GM18951 (cell line): ENCODE data around the gene MED20.
"Not testable (repeated sequence)": the region's sequence is repeated elsewhere in the genome, so short reads cannot be mapped to it uniquely, and the experiment has no call there.

Experiments
- POLR2A ChIP-seq: IDR thresholded peaks from 4 replicates; pipeline ENCODE4 v1.6.1; 2011; ENCODE audit warnings: mild to moderate bottlenecking; ENCODE audit not compliant: insufficient read length, insufficient read depth; ENCODE audit errors: extremely low read depth
- in situ Hi-C: fragments of 300-500 bp; cut with MboI; formaldehyde crosslinking; loops from one replicate; pipeline ENCODE4 v1.12.0; 2022; ENCODE audit warnings: low sequenced_read_pairs, mixed read lengths, inconsistent platforms; ENCODE audit not compliant: unreplicated experiment

MED20 gene

DNA sequence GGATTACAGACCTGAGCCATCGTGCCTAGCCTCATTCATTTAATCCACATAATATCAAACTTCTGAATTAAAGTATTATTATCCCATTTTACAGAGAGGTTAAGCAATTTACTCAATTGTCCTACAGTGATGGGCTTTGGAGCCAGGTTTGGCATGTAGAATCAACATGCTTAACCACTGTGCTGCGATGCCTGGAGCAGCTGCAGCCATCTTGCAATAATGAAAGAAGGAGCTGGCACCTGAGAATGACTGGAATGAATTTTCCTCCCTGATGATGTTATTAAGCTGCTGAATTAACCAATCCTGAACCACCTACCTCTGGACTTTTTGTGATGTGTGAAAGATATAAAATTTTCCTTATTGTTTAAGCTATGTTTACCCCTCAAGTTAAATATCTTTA lies 33.7 kb upstream of the MED20 start:
- no peak for TF ChIP-seq POLR2A
- in situ Hi-C loops = no loop called here

DNA sequence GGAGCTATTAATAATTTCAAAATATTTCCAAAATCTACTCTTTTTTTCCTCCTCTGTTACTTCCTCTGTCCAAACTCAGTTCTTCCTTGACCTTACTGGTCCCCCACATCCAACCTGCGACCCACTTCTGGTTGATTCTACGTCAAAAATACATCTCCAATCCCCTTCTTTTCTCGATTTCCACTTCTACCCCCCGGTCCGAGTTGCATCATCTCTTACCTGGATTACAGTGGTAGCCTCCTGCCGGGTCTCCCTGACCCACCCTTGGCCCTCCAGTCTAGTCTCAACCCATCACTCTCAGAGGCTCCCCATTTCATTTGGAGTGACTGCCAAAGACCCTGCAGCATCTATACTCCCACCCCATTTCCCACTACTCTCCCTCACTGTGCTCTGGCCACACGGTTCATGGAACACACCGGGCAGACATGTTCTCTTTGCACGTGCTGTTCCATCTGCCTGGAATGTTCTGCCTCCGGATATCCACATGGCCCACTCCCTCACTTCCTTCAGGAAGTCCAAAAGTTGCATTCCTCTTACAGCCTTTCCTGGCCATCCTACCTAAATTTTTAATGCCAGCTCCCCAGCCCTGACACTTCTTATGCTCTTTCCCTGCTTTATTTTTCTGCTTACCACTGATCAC lies 26.8 kb upstream of the MED20 start:
- in situ Hi-C loops = no loop called here
- no peak for TF ChIP-seq POLR2A

DNA sequence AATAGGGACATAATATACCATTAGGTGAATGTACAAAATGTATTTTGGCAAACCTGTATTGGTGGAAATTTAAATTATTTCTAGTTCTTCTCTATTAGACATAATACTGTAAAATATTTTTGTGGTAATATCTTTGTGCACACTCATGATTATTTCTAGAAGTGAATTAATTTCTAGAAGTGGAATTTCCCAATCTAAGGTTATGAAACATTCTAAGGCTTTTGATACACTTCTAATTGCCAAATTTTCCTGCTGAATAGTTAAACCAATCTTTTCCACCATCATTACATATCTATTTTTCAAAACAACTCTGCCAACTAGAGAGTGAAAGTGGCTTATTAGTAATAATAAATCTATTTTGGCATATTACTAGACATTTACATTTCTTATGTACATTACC lies 22.5 kb upstream of the MED20 start:
- in situ Hi-C loops = no loop called here
- TF ChIP-seq POLR2A = no peak

DNA sequence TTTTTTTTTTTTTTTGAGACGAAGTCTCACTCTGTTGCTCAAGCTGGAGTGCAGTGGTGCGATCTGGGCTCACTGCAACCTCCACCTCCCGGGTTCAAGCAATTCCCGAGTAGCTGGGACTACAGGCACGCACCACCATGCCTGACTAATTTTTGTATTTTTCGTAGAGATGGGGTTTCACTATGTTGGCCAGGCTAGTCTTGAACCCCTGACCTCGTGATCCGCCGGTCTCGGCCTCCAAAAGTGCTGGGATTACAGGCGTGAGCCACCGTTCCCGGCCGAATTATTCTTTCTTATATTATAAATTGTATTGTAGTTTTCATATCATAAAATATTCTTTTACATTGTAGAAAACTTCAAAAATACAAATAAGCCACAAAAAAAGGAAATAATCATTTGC lies 21.9 kb upstream of the MED20 start:
- in situ Hi-C loops = not testable (repeated sequence)

DNA sequence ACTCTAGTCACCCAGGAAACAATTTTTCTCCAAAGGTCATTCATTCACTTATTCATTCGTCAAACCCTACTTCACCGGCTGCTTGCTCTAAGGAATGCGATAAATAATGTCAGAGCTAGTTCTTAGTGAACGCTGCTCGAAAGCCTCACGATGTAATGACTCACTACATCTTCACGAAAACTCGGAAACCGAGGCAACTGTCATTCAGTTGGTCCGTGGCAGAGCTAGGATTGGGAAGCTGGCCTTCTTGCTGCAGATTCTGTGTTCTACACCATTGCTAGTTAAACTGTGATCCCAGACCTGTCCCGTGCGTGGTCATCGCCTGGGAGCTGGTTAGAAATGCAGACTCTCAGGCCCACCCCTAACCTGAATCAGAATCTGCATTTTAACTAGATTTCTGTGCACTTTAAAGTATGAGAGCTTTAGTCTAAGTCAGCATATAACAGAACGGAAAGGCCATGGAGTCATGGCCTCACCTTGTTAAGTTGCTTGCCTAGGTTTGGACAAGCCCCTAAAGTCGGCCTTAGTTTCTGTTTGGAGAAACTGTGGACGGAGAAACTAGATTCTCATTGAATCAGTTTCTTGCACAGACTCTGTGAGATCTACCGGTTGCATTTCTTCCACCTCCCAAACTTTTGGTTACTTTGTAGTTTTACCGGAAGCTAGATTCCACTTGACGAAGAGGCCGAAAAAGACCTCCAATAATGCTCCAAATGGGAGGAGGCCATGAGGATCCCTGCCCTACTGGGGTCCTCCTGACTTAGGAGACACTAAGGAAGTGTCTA lies 21.3 kb upstream of the MED20 start:
- in situ Hi-C loops = no loop called here
- TF ChIP-seq POLR2A = no peak

DNA sequence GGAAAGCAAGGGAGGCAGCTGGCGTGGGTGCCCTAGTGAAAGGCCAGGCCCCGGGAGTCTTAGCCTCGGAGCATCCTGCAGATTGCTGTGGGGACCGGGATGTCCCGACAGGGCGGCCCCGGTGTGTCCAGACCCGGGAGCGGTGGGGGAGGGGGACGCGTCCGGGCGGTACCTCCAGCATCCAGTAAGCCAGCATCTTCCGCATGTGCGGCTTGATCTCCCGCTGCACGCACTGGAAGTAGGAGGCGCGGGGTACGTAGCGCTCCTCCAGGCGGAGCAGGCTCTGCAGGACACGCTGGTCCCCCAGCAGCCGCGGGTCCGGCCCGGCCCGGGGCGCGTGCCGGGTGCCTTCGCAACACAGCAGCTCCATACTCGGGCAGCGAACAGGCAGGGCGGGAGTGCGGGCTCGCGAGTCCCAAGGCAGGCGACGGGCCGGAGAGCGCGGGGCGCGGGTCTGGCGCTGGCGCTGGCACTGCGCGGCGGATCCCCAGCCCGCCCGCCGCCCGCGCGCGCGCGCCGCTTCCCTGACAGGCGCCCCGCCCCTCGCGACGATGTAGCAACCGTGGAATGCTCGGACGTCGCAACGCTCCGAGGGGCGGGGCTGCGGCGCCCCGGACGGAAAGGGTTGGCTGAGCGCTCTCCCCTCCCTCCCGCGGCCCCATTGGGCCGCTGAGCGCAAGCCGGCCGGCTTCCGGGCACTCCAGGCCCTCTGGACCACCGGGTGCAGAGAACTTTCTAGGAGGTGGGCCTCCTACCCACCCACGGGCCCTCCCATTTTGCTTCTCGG lies 20.5 kb upstream of the MED20 start, which contains the start of gene CCND3:
TSS of gene CCND3 (minus strand) at position 529 of the 787 bp plus-strand sequence. CDS start at position 370, 159 bp downstream.
- in situ Hi-C loops = no loop called here
- TF ChIP-seq POLR2A = peak; percentile 88

DNA sequence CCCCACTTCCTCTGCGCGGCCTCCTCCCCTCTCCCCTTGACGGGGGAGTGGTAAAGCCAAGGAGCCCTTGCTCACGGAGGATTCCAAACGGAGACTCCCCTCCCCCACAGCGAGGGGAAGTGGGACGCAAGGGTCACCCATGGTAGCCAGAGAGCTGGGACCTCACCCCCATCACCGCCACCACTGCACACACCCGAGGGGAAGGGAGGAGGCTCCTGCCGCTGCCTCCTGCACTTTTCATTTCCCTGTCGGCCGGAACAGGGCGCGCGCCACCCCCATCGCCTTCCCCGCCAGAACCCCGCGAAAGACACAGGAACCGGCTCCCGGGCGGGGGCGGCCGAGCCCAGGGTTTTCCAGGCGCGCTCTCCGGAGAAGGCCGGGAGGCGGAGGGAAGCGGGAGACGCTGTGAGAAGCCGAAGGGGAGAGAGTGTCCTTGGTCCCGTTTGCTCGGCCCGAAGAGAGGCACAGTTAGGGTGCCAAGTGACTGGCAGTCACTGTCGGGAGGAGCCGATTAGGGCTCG lies 19.9 kb upstream of the MED20 start:
- in situ Hi-C loops = no loop called here
- TF ChIP-seq POLR2A = no peak

DNA sequence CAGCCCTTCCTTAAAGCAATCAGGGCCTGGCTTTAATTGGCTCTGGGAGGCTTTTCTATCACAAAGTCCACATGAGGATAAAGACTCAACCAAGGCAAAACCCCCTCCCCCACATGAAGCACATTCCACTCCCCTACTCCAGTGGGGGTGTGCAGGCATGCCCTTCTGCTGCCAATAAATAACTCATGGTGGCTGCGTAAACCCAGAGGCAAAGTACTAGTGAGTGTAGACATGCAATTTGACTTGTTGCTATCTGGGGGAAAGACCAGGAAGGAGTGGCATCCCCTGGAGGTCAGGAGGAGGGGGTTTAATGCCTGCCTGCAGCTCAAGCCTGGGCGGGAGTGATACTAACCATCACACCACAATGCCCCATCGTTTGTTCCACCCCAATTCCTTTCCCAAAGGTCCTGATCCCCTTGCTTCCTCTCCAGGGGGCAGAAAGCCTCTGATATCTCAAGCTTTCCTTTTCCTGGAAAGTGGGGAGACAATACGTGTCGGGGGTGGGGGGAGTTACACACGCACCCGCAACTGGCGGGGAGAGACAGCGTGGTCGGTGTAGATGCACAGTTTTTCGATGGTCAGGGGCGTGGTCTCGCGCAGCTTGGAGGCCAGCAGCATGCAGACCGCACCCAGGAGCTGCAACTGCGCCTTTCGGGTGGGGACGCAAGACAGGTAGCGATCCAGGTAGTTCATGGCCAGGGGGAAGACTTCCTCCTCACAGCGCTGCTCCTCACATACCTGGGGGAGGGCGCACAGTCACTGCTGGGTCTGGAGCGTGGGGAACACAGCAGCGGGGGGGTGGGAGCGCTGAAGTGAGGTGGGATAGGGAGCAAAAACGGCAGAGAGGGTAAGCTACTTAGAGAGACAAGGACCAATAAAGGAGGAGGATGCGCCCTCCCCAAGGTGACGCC lies 19.2 kb upstream of the MED20 start:
- in situ Hi-C loops = loop anchor here (10.0 kb wide), 1 partner anchor 105 kb away; no protein-coding TSS in a partner anchor
- no peak for TF ChIP-seq POLR2A

DNA sequence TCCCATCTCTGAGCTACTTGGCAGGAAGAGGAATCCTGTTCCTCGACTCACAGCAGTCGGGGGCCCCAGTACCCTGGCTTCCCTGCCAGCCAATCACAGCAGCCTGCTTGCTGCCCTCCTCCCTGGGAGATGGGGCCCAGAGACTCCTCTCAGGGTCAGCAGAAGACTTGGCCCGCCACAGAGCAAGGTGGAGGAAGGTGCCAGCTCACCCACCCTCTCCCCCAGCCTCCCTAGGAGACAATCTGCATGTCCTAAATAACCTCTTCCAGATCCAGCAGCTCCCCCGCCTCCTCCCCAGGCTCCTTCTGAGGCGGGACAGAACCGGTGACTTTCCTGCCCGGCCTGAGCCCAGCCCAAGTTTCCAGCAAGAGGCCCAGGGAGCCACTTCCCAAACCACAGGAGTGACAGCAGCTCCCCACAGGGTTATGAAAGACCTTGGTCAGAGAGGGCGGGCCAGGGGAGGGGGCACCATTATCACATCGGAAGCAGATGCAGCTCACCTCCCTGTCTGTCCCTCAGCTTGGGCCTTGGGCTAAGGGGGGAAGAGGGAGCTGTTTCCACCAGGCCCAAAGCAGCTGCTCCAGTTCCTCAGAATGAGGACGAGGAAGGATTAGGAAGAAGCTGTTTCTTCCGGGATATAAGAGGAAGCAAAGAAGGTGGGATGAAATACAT lies 18.4 kb upstream of the MED20 start:
- in situ Hi-C loops = loop anchor here (10.0 kb wide), 1 partner anchor 105 kb away; no protein-coding TSS in a partner anchor
- no peak for TF ChIP-seq POLR2A

DNA sequence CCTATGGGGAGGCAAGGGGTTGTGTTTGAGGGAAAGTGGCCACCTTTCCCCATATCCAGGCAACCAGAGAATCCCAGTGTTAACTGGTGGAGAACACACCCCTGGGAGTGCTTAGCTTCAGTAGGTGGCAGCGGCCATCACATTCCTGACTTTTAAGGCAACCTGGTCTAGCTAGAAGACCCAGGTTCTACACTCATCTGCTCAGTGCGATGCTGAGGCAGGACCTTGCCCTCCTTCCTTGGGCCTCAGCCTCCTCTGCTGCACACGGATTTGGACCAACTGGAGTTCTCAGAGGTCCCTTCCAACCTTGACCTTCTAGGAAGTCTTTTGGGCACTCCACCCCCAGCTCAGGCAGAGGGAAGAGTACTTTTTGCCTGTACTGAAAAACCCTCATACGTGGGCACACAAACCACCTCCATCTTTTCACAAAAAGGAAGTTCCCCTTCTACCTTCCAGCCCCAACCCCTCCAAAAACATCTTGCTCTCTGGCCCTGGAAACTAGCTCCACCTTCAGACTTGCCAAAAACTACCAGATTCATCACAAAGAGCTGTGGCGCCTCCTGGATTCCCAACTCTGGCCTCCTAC lies 17.7 kb upstream of the MED20 start:
- in situ Hi-C loops = loop anchor here (10.0 kb wide), 1 partner anchor 106 kb away; no protein-coding TSS in a partner anchor
- no peak for TF ChIP-seq POLR2A

DNA sequence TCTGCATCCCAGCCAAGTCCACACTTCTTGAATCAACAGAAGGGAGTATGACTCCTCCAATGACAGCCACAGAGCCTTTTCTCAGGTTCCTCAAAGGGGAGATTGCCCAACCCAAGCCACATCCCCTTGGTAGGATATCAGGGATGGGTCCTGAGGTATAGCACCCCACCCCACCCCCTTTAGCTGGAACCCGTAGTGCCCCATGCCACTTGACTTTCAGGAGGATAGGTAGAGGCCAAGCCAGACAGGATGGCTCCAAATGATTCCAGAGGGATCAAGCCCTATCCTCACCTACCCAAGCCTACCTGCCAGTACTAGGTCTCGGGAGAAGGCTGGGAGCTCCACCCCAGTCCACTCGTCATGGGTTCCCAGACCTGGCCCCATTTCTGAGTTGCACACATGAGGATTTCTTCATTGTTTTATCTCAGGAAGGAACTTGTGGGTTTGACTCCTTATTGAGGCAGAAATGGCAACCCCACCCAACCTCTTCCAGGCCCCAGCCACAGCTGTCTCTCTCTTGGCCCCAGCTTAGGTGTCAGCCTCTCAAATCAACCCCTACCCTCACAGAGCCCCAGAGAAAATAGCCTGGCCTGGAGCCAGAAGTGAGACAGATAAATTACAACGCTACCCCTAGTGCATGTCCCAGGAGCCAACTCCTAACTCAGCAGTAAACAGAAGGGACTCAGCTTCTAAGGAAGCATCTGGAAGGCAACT lies 17.1 kb upstream of the MED20 start:
- no peak for TF ChIP-seq POLR2A
- in situ Hi-C loops = loop anchor here (10.0 kb wide), 1 partner anchor 107 kb away; no protein-coding TSS in a partner anchor
